Heart left ventricle (tissue), 16 donors: ENCODE data around the gene PALB2. TPM values are rescaled to one million over a fixed set of nuclear protein-coding genes. Genes with fewer than 3 reads are reported as not detected.

Experiments
- ATAC-seq, 4 donors: fragments of 200-7000 bp; cut with Tn5 transposase; one replicate each; pipeline ENCODE4 v1.9.1; 2020 to 2022; ENCODE audit warnings: moderate library complexity in 4 of 4, mild to moderate bottlenecking in 3 of 4, moderate number of reproducible peaks in 1 of 4
- DNase-seq, 5 donors: peaks; one replicate each; pipeline ENCODE4 v3.0.0-alpha.2; 2020
- H3K27ac ChIP-seq, 12 donors: fragments of 200-600 bp; sonication (generic) in 4 of 12; one replicate each; pipeline versions ENCODE4 v1.5.0 to v1.8.0; 2016 to 2022; ENCODE audit warnings: mild to moderate bottlenecking in 2 of 12
- H3K27me3 ChIP-seq, 9 donors: fragments of 200-600 bp; sonication (generic) in 2 of 9; one replicate each; pipeline versions ENCODE4 v1.5.1 to v1.8.0; 2016 to 2022; ENCODE audit warnings: mild to moderate bottlenecking in 3 of 9
- H3K36me3 ChIP-seq, 9 donors: fragments of 200-600 bp; sonication (generic) in 2 of 9; one replicate each; pipeline versions ENCODE4 v1.5.0 to v1.8.0; 2018 to 2022; ENCODE audit warnings: mild to moderate bottlenecking in 2 of 9
- H3K4me1 ChIP-seq, 12 donors: fragments of 200-600 bp; sonication (generic) in 4 of 12; one replicate each; pipeline versions ENCODE4 v1.5.0 to v1.8.0; 2016 to 2022; ENCODE audit warnings: mild to moderate bottlenecking in 3 of 12
- H3K4me3 ChIP-seq, 12 donors: fragments of 200-600 bp; sonication (generic) in 4 of 12; one replicate each; pipeline versions ENCODE4 v1.5.0 to v1.8.0; 2017 to 2022; ENCODE audit warnings: mild to moderate bottlenecking in 9 of 12, moderate library complexity in 4 of 12
- H3K9me3 ChIP-seq, 12 donors: fragments of 200-600 bp; sonication (generic) in 4 of 12; one replicate each; pipeline versions ENCODE4 v1.5.0 to v1.8.0; 2016 to 2022; ENCODE audit warnings: mild to moderate bottlenecking in 1 of 12
- CTCF ChIP-seq, 12 donors: fragments of 200-600 bp; sonication (generic) in 4 of 12; IDR thresholded peaks; one replicate each; pipeline versions ENCODE4 v1.5.0 to v1.8.0; 2018 to 2022; ENCODE audit warnings: antibody characterized with exemption in 12 of 12, mild to moderate bottlenecking in 5 of 12
- POLR2A ChIP-seq, 2 donors: fragments of 450-650 bp; IDR thresholded peaks; one replicate each; pipeline ENCODE4 v1.6.1; 2017; ENCODE audit warnings: antibody characterized with exemption in 2 of 2, mild to moderate bottlenecking in 2 of 2, moderate library complexity in 2 of 2
- WGBS, 4 donors: extraction: QIAGEN DNeasy Blood & Tissue Kit in 2 of 4; methylation state at CpG; one replicate each; pipeline versions ENCODE4 v1.1.5 to v1.1.7; 2013 to 2018; 5-methylcytosine and 5-hydroxymethylcytosine counted together
- intact Hi-C, 10 donors: fragments of 100-400 bp; cut with DNase I; formaldehyde crosslinking; loops; one replicate each; pipeline versions ENCODE4 v1.11.1 to v1.14.2; 2022
- long read RNA-seq, 3 donors: library from polyadenylated mRNA; unstranded; transcript quantifications; one replicate each; pipeline ENCODE4 v2.0.0, GENCODE V29; 2020 to 2021
- polyA plus RNA-seq, 2 donors: library from polyadenylated mRNA; stranded (reverse); fragments of 200-250 nt; gene quantifications; one replicate each; pipeline ENCODE4 v1.2.3, GENCODE V29; 2013
- total RNA-seq, 9 donors: library from RNA; depleted of rRNA in 2 of 9; stranded (reverse); fragments of >200 nt in 2 of 9; fragmentation: NEBNext Ultra II Directional in 3 of 9; extraction: Animal tissue kit (Norgen Biotek cat#: 25700) in 3 of 9; gene quantifications; one replicate each; pipeline versions ENCODE4 v1.1.0 to v1.2.4, GENCODE V29; 2016 to 2023
- donor health status: ischemic (EF 13 %, LVEDD 7.1; RV severe dilation, severe dysfunction).
- donor health status: healthy with polysubstance abuse.
- donor health status: DM: no; HTN: yes; CAD: no.
- donor health status: DM: no; HTN: no; CAD: no.
- donor health status: ischemic (EF 25% LVEDD 6.9; RV normal size, moderate dysfunction).
- donor health status: ischemic (EF 25% LVEDD 5.7; RV mildly dilated, moderate dysfunction).
- donor health status: healthy.
- donor health status: DM: yes; HTN: yes; CAD: no.
- donor health status: ischemic (EF 35%, LVEDD 5.7; RV mildly dilated, moderate dysfunction).
- donor health status: nonischemic (EF 11% LVEDD 7.7; RV severe dilation, severe dysfunction).
- donor health status: DM: yes; HTN: yes; CAD: no.
- donor health status: PGD.
- donor health status: ischemic (EF 29% LVEDD 5.4; RV normal size, mild dysfunction).
- donor health status: nonischemic (EF 23%, LVEDD 6.1; RV moderate dilation, normal function).

The PALB2 gene
- total RNA-seq = 1 to 10 TPM; 3.8 to 7.4 (median 4.5) TPM
- 1 to 10 TPM; 3.4 to 5.7 TPM for polyA plus RNA-seq
- long read RNA-seq, donor 1, full-length matches to known transcripts = 3 of 5 reads
- long read RNA-seq, donor 1, partial matches to known transcripts = 1 of 5 reads
- long read RNA-seq, donor 1, other reads (novel, unspliced or antisense) = 1 of 5 reads
- long read RNA-seq, donor 2, full-length matches to known transcripts = 2 of 7 reads
- long read RNA-seq, donor 2, partial matches to known transcripts = 2 of 7 reads
- long read RNA-seq, donor 2, other reads (novel, unspliced or antisense) = 3 of 7 reads
- long read RNA-seq, donor 3, full-length matches to known transcripts = 5 of 5 reads
- long read RNA-seq, donor 3, partial matches to known transcripts = 0 of 5 reads
- long read RNA-seq, donor 3, other reads (novel, unspliced or antisense) = 0 of 5 reads

- Histone ChIP-seq H3K36me3 (peaks cover 0 to 58% (median 51%) of the 10 kb centered on the region in 9 donors), H3K9me3 (no peaks in the 10 kb centered on the region), H3K4me1 (peaks cover 0 to 31% (median 20%) of the 10 kb centered on the region in 12 donors), H3K4me3 (peak within 1 kb of the TSS; percentile 67 to 99 (median 88)), H3K27me3 (no peaks in the 10 kb centered on the region), H3K27ac (peak within 1 kb of the TSS; percentile 64 to 89 (median 83))
- DNase-seq = peak; percentile 93 to 96 (median 96)
- TF ChIP-seq CTCF (IDR thresholded peaks at IDR 0.05) (peak in 1 of 12 donors; percentile 12), POLR2A (IDR thresholded peaks at IDR 0.05) (peak in 1 of 2 donors; percentile 70)
- 0% methylated on average over 32 to 64 of the region's 64 CpGs for WGBS, 4 donors
- intact Hi-C loops = loop anchor here in 2 of 10 donors (2.0 to 5.0 kb wide), 2 partner anchors 44 to 84 kb away; partner anchors contain the start of genes EARS2 (in 1 of the 2), NDUFAB1 (in 1 of the 2) and UBFD1 (in 1 of the 2)
- peak; percentile 99 to 100 (median 100) for ATAC-seq
Measured at GRCh38 chr16:23640931-23641765, at the start of gene PALB2, which contains the start of gene DCTN5. Gene PALB2, minus strand, starts transcription at chr16:23641310. Its CDS starts 153 bp downstream, at chr16:23641157. Gene DCTN5, plus strand, starts transcription at chr16:23641466. Its CDS starts 77 bp downstream, at chr16:23641543.

- 97 to 98% (median 98%) methylated on average over 32 to 36 of the region's 36 CpGs for WGBS, 4 donors
Measured at GRCh38 chr16:23689442-23690187, 48.5 kb upstream of the PALB2 start.

More at GRCh38 chr16:23689442-23690187, 48.5 kb upstream of the PALB2 start:
- ATAC-seq = no peak
- peaks cover 0 to 64% (median 55%) of the 10 kb centered on the region in 9 donors for H3K36me3 ChIP-seq
- DNase-seq = no peak
- no peak overlapping the region for H3K4me3 ChIP-seq
- TF ChIP-seq POLR2A (IDR thresholded peaks at IDR 0.05) (no peak), CTCF (IDR thresholded peaks at IDR 0.05) (no peak)
- no peak overlapping the region for H3K27ac ChIP-seq
- intact Hi-C loops = no loop called here
- no peaks in the 10 kb centered on the region for H3K9me3 ChIP-seq
- no peaks in the 10 kb centered on the region for H3K27me3 ChIP-seq
- H3K4me1 ChIP-seq = peaks cover 0 to 4% (median 0%) of the 10 kb centered on the region in 12 donors
